Measurements from ENCODE around the gene YWHAG. TPM values are rescaled to one million over a fixed set of nuclear protein-coding genes. Genes with fewer than 3 reads are reported as not detected.
"Not testable (repeated sequence)": the region's sequence is repeated elsewhere in the genome, so short reads cannot be mapped to it uniquely, and the experiment has no call there.

The YWHAG gene
- total RNA-seq, 1 experiment from 2014 or later = 167 TPM

- peak; percentile 42 for DNase-seq (ENCODE audit: low read depth)
Measured at GRCh38 chr7:76380623-76380966, 21.8 kb upstream of the YWHAG start.

GRCh38 chr7:76377186-76377918, 18.6 kb upstream of the YWHAG start:
- DNase-seq (ENCODE audit: low read depth) = no peak

- no peak for DNase-seq (ENCODE audit: low read depth)
Measured at GRCh38 chr7:76375251-76375650, 16.5 kb upstream of the YWHAG start.

GRCh38 chr7:76372984-76373833, 14.4 kb upstream of the YWHAG start:
- DNase-seq (ENCODE audit: low read depth) = peak; percentile 35

- no peak for DNase-seq (ENCODE audit: low read depth)
Measured at GRCh38 chr7:76371396-76371795, 12.6 kb upstream of the YWHAG start.

- DNase-seq (ENCODE audit: low read depth) = no peak
Measured at GRCh38 chr7:76369018-76369417, 10.2 kb upstream of the YWHAG start.

GRCh38 chr7:76368190-76368589, 9.4 kb upstream of the YWHAG start:
- no peak for DNase-seq (ENCODE audit: low read depth)

- DNase-seq (ENCODE audit: low read depth) = peak; percentile 79
Measured at GRCh38 chr7:76364198-76364584, 5.4 kb upstream of the YWHAG start.

- not testable (repeated sequence) for DNase-seq (ENCODE audit: low read depth)
Measured at GRCh38 chr7:76363754-76364153, 5.0 kb upstream of the YWHAG start.

- DNase-seq (ENCODE audit: low read depth) = no peak
Measured at GRCh38 chr7:76359978-76360638, 1.3 kb upstream of the YWHAG start.

GRCh38 chr7:76359111-76359977, 553 bp upstream of the YWHAG start:
- peak; percentile 100 for DNase-seq (ENCODE audit: low read depth)

GRCh38 chr7:76358011-76358480, 745 bp downstream of the YWHAG start:
- DNase-seq (ENCODE audit: low read depth) = peak; percentile 49

- DNase-seq (ENCODE audit: low read depth) = peak; percentile 27
Measured at GRCh38 chr7:76357475-76358010, 1.2 kb downstream of the YWHAG start.

- peak; percentile 53 for DNase-seq (ENCODE audit: low read depth)
Measured at GRCh38 chr7:76356823-76357222, 2.0 kb downstream of the YWHAG start.

- no peak for DNase-seq (ENCODE audit: low read depth)
Measured at GRCh38 chr7:76356115-76356514, 2.7 kb downstream of the YWHAG start.

GRCh38 chr7:76354981-76355730, 3.6 kb downstream of the YWHAG start:
- DNase-seq (ENCODE audit: low read depth) = no peak

GRCh38 chr7:76354516-76354915, 4.3 kb downstream of the YWHAG start:
- no peak for DNase-seq (ENCODE audit: low read depth)

- DNase-seq (ENCODE audit: low read depth) = no peak
Measured at GRCh38 chr7:76353744-76354143, 5.0 kb downstream of the YWHAG start.

- peak; percentile 93 for DNase-seq (ENCODE audit: low read depth)
Measured at GRCh38 chr7:76352193-76352592, 6.6 kb downstream of the YWHAG start.

GRCh38 chr7:76351372-76351771, 7.4 kb downstream of the YWHAG start:
- no peak for DNase-seq (ENCODE audit: low read depth)
